Activated naive CD4-positive, alpha-beta T cell treated with anti-CD3 and anti-CD28 coated beads, Interleukin-2, amount 50 U/mL, for 16 hours (primary cell): ENCODE data around the gene DNAJB6.

Experiments
- DNase-seq: peaks from one replicate; pipeline ENCODE4 v3.0.0-alpha.2; 2020

The DNAJB6 gene

DNA sequence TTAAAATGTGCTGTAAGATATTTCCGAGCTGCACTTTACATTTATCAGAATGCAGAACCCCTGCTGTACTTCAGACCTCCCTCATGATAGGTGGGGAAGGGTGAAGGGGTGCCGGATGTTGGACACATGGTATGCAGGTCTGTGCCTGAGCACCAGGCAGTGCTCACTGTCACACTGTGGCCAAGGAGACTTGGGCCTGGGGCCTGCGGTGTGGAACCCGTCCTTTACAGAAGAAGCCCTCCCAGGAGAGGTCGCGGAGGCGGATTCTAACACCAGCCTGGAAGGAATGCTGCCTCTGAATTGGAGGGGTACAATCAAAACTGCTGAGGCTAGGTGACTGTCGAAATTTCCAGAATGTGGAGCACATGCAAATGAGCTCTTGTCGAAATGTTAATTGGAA is 34.5 kb downstream of the DNAJB6 start:
- DNase-seq: no peak

DNA sequence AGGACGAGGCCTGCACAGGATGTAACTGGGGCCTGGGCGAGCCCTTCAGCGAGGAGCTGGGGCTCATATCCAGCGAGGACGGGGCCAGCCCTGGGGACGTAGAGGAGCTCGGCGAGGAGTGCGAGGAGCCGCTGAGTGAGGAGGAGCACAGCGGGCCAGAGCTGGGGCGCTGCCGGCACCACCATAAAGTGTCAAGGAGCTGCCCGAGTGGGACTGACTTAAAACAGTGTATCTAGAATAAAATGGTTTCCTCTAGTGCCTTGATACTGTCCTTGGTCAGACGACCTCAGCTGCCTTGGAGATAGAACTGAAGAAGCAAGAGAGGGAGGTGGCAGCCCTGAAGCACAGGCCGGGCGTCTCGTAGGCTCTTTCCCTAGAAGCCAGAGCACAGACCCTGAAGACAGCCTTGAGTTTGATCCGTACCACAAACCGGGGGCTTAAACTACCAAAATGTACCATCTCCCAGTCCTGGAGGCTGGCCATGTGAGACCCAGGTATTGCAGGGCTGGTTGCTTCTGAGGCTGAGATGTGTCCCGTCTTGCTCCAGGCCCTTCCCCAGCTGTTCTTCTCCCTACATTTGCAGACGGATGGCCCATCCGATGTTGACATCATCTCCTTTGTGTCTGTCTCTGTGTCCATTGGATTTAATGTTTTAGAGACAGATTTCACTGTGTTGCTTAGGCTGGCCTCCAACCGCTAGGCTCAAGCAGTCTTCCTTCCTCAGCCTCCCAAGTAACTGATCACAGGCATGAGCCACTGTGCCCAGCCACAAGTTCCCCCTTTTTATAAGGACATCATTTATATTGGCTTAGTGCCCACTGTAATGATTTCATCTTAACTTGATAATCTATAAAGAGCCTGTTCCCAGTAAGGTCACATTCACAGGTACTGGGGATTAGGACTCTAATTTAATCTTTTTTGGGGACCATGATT is 35.8 kb downstream of the DNAJB6 start:
- no peak for DNase-seq

DNA sequence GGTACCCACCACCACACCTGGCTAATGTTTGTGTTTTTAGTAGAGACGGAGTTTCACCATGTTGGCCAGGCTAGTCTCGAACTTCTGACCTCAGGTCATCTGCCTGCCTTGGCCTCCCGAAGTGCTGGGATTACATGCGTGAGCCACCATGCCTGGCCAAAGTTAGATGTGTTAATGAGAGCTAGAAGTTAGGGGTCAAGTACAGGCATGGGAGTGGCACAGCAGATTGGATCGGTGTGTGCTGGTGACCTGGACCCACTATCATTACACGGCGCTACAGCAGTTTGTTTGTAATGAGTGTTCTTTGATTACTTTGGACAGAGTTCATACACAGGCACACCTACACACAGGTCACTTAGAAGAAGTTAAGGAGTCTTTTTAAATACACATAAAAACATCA is 36.7 kb downstream of the DNAJB6 start:
- no peak for DNase-seq

DNA sequence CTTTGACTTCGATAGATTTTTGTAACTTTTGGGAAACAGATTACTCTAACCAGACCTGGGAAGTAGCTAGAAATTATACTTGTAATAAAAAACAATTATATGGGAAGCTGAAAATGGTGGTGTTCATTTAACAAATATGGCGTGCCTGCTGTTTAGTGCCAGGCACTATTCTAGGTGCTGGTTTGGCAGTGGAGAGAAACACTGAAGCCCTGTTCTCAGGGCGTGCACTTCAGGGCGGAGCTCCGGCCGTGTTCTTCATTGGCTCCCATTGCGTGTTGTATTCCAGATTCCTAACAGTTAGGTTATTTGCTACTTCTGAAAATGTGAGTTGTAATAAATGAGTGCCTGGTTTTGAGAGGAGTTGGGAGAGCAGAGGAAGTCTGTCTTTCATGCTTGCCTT is 38.6 kb downstream of the DNAJB6 start:
- no peak for DNase-seq

DNA sequence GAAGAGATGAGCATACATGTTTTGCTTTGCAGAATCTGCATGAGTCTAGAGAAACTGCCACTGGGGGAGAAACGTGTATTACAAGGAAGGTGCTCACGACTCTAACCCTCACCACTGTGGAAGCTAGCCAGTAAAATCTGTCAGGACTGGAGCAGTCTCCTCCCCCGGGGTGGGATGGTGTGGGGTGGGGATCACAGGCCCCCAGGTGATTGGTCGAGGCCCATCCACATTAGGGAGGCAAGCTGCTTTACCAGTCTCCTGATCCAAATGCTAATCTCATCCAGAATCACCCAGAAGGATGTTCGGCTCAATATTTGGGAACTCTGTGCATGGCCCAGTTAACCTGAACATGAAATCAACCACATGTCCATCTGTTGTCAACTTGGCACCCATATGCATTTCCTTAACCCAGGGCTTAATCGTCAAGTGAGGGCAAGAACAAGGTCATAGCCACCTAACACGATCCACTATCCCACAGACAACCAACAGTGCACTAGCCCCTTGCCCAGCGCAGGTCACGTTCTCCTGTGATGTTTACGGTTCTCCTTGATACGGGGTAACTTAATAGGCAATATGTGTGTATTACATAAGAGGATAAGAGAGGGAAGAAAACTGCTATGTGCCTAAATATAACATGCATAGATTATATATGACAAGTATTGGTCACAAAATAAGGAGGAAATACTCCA is 40.8 kb downstream of the DNAJB6 start:
- no peak for DNase-seq

DNA sequence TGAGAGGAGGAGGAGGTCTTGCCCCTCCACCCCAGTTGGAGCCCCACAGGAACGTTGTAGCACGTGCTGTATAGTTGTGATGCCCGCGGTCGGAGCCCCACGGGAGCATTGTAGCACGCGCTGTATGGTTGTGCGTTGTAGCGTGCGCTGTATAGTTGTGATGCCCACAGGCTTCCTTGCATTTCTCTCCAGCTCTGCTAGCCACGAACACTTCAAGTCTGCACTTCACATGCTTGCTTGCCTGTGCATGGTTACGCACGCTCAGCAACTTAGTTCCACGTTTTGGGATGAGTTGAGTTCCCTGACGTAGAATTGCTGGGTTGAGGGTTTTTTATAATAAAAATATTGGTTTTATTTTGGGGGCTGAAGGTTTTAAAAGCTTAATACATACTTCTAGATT is 41.6 kb downstream of the DNAJB6 start:
- DNase-seq: no peak

DNA sequence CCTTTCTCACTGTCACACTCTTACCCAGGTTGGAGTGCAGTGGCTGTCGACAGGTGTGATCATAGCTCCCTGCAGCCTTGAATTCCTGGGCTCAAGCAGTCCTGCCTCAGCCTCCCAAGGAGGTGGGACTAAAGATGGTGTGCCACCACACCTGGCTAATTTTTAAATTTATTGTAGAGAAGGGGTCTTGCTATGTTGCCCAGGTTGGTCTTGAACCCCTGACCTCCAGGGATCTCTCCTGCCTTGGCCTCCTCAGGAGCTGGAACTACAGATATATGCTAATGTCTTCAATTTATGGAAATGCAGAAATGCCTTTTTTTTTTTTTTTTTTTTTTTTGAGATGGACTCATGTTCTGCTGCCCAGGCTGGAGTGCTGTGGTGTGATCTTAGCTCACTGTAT is 42.7 kb downstream of the DNAJB6 start:
- no peak for DNase-seq

DNA sequence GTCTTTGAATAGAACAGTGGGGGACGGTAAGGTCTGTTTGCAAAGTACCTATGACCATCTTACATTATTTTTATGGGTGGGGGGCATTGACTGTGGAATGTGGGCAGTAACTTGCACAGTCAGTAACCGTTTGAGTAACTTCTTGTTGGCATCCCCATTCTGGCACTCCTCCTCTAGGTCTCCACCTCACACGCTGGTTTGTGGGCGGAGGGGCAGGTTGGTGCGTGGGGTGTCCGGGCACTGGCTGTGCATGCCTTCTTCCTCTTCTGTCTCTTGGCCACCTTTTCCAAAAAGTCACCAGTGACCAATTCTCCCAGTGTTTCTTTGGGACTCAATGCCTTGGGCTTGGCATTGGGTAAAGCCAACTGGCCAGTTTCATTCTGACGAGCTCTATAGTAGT is 43.6 kb downstream of the DNAJB6 start:
- no peak for DNase-seq

DNA sequence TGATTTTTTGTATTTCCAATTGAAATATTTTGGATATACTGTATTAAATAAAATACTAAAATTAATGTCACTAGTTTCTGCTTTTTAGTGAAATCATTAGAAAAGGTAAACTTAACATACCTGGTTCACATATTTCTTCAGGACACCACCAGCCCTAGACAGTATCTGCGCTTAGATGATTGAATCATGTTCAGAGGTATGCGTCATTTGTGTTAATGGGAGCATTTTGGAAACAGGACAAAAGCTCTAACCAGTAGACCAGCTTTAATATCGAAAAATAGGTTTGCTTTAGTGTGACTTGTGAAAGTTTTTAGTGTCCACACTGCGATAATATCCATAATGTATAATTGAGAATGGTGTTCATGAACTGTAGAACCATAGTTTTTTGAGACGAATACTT is 47.1 kb downstream of the DNAJB6 start:
- DNase-seq: no peak

DNA sequence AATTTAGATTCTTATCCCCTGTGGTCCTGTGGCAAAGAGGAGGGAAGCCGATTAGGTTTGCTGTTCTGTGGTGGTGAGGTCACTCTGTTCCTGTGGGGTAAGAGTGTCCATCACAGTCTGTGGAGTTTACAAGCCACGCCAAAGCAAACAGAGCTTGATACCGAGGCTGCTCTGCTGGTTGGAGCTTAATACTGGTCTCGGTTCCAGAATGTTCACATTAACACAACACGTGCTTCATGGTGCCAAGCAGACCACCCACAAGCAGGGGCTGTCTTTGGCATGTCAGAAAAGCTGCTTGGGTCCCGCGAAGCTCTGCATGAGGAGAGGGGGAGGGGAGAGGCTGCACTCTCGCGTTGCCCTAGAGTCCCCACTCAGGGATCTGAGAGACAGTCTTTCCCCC is 47.5 kb downstream of the DNAJB6 start:
- no peak for DNase-seq

DNA sequence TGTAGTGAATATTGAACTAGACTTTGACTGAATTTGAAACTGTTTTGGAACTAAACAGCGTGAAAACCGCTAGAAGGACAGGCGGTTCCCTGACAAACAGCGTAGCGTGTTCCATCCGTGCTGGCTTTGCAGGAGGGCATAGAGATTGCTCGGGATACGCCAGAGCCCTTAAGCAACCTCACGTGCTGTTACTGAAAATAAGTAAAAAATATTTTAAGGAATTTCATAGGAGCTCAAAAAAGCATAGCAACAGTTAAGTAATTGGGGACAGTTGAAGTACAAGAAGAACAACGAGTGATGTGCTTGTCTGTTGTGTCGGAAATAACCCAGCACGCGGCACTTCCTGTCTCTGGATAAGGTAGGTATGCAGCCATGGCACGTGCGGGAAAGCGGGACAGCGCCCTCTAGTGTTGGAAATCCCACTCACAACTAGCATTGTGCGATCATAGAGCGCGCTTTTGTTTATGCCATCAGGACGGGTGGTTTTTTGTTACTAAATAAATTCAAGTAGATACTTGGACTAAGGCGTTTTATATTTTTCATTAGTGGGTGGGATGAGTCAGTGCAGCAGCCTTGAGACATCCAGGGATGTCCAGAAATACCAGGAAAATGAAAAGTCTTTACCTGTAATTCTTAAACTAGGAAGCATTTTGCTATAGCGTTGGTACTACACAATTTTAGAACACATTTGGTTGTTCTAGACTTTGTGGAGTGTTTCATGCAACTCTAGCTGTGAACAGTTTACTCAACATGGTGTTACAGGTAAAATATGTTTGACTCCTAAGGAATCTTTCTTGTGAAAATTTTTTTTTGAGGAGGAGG is 50.4 kb downstream of the DNAJB6 start:
- peak; percentile 83 for DNase-seq

DNA sequence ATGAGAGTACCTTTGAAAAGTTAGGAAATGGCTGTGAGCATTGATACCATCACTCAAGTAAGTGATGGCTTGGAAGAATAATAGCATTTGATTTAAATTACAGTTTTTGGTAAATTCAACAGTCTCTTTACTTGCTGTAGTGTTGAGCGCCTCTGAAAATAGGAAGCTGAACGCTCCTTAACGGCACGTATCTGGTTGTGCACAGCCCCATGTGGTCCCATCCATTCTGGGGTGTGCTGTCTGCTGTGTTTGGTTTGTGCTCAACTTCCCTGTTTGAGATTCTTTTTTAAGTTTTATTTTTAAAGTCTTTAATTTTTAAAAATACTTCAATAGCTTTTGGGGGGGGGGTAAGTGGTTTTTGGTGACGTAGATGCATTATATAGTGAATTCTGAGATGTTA is 51.5 kb downstream of the DNAJB6 start:
- no peak for DNase-seq

DNA sequence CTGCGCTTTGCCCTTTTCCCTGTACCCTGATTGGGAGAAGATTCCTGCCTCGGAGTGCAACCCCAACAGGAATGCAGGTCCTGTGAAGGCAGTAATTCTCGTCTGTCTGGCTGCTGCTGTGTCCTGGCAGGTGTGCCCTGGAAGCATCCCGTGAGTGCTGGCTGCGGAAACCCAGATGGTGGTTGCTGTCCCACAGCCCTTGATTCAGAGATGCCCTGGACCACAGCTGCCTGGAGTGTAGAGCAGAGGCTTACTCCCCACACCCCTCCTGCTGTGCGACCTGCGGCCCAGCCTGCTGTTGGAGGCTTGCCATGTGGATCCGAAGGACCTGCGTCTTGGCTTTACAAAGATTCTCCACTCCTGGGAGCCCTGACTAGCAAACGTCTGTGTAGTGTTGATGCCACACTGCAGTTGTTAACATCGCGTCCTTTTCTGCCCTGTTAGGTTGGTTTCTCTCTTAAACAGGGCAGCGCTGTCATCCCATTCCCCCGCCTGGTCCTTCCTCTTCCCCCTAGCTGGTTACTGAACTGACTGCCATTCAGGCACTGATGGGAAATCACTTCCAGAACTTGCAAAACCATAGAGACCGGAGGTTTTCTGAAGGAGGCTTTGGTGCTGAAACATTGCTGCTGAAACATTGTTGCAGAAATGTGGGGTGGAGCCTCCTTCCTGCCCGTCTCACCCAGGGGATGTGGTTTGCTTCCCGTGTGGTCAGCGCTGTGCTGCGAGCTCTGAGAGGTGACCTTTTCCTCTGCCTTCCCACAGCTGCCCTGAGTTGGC is 53.3 kb downstream of the DNAJB6 start:
- no peak for DNase-seq

DNA sequence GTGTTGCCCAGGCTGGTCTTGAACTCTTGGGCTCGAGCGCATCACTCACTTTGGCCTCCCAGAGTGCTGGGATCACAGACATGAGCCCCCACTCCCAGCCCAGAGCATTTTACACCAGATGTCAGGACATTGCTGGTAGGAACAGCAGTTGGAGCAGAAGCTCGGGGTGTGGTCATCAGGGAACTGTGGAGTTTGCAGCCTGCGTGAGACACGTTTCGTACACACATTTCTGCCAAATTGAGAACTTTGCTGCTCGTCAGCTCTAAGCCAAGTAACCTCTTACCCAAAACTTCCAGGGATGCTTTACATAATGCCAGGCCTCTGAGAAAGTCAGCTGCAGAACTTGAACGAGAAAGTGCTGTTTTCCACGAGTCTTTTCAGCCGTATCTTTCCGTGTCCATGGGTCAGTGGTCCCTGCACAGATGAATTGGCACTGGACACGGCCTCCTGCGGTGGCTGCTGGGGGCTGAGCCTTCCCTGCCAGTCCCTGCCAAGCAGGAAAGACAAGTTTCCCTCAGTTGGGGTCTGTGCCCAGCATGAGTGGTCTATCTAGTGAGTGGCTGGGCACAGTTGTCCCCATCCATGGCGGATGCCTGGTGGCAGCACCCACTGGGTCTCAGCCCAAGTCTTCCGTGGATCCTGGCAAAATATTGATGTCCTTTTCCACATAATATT is 54.4 kb downstream of the DNAJB6 start:
- no peak for DNase-seq

DNA sequence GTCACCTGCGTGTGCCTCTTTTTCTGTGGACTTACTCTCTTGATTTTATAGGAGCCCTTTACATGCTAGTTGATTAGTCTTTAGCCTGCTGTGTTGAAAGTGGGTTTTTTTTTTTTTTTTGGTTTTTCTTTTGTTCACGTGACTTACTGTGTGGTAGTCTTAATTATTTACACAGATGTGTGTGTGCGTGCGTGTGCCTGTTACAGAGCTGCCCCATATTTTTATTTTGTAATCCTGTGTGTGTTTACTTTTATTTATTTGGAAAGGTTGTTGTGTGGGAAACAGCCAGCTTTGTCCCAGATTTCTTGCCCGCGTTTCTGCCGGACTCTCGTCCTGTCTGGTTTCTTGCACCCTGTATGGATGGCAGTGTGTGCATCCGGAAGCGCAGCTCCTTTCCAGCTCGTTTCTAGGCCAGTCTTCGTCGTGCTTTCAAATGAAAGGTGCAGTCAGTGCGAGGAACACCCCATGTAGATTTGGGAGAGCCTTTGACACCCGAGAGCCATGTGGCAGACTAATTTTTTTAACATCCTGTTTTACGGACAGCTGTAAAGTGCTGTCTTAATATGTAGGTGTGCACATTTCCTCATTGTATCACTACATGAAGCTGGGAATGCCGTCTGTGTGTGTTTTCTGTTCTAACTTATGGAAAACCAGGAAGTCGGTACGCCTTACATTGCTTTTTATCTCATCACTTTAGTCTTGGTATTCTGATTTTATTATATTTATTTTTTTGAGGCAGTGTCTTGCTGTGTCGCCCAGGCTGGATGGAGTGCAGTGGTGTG is 55.6 kb downstream of the DNAJB6 start:
- DNase-seq: no peak

DNA sequence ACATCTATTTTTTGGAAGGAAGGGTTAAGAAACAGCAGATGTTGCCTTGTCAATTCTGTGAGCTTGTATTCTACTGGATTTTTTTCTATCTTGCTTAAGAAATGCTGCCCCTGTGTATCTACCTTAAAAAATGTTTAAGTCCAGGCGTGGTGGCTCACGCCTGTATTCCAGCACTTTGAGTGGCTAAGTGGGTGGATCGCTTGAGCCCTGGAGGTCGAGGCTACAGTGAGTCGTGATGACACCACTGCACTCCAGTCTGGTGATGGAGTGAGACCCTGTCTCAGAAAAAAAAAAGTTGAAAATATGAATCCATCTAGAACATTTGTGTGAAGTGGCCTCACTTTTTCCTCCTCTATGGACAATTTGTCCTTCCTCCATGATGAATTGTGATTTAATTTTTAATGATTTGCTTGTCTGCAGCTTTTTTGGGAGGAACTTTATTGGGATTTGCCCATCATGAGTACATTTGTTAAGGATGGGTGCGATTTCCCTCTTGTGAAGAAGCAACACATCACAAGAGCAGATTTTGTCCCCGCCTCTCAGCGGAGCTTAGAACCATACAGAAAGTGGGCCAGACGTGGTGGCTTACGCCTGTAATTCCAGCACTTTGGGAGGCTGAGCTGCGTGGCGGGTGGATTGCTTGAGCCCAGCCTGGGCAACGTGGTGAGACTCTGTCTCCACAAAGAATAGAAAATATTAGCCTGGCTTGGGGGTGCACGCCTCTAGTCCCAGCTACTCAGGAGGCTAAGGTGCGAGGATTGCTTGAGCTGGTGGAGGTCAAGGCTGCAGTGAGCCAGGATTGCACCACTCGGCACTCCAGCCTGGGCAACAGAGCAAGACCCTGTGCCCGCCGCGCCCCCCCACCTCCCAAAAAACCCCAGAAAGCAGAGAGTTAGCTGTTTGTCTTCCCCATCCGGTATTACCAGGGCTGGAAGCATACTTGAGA is 57.7 kb downstream of the DNAJB6 start:
- no peak for DNase-seq

DNA sequence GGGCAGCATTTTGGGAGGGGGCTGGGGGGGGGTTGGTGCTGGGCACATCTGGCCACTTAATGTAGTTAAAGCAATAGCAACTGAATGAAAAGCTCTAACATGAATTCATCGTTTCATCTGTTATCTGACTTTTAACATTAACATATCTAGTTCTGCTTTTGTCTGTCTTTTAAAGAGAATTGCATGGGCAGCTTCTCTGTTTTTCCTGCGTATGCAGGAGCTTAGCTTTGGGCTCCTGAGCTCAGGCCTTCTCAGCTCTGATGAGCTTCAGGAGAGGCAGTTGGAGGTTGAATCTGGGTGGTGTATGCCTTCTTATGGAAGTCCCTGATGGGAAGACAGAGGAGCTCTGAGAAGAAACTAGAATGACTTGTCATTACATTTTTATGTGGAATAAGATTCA is 58.4 kb downstream of the DNAJB6 start:
- DNase-seq: no peak

DNA sequence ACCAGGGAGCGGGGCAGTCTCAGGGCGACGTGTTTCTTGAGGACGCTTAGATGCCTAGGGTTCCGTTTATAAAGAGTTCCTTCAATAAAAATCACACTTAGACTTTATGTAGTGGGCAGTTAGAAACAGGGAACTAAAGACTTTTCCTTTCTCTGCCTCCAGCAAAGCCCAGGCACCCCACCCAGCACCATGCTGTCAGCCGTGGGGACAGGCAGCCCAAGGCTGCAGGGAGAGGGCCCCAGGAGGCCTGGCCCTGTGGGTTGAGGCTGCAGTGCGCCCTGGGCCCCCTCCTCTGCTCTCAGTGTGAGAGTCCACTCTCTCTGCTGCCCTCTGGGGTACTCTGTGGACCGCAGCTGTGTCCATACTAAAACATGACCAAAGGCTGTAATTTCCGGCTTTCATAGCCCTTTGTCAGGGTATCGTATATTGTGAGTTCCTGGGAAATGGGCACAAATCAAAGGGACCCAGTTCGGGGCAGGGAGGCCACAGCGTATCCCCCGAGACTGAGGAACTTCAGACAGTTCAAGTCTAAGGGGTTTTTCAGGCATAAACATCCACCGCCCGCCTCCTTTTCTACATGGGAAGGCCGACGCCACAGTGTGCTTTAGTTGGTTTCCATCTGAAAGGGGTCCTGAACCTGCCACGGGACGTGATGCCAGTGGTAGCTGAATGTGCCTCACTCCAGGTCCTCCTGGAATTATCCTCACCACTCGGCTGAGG is 59.7 kb downstream of the DNAJB6 start:
- DNase-seq: no peak

DNA sequence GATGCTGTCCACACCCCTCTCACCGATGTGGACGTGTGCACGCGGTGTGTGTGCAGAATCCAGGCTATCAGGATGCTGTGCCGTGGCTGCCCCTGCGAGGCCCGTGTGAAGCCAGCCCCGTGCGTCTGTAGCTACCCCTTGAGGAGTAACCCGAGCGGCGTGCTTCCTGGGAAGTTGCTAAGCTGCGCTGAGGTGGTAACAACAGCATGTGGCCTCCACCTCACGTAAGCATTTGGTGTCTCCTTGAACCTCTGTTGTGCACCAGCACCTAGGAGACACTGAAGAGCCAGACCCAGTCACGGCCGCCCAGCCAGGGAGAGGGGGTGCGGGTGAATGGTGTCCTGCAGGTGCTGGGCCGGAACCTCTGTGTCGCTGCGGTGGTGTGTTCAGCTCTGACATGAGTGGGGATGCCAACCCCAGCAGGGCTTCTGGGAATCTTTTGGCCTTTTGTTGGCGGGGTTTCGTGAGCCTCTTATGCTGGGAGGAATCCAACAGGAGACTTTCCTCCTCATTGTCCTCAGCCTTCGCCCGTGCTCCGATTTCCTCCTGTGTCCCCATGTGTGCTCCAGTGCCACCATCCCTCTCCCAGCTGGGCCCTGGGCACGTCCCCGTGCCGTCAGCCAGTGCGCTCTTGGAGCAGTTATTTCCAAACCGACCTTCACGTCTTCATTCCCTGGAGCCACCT is 60.4 kb downstream of the DNAJB6 start:
- DNase-seq: no peak
